Skin epidermis (tissue), 12 donors: Measurements from ENCODE around the gene DOCK10.
A peak's percentile ranks its signal among the peaks of the same experiment; 100 is the strongest.

Experiments
- H3K27ac ChIP-seq, 21 experiments: fragments of 200-600 bp; sonication (generic) in 11 of 21; one replicate each; pipeline ENCODE4 v1.5.0; 2020; ENCODE audit warnings: mild to moderate bottlenecking in 3 of 21, inconsistent platforms in 2 of 21, moderate library complexity in 2 of 21
- H3K4me3 ChIP-seq, 7 experiments: fragments of 200-600 bp; sonication (generic) in 2 of 7; one replicate each; pipeline ENCODE4 v1.5.0; 2020; ENCODE audit warnings: inconsistent platforms in 2 of 7, mild to moderate bottlenecking in 2 of 7, moderate library complexity in 1 of 7

Gene DOCK10

GRCh38 chr2:224860786-224861185 lies 181.5 kb downstream of the DOCK10 start:
- H3K27ac ChIP-seq, result peak overlapping the region in 3 of 21 experiments; percentile 9 to 20 (median 14)
- H3K4me3 ChIP-seq, result no peak overlapping the region

- no peak overlapping the region for H3K4me3 ChIP-seq
- no peak overlapping the region for H3K27ac ChIP-seq
Observed at GRCh38 chr2:224851811-224852210, 190.5 kb downstream of the DOCK10 start.

GRCh38 chr2:224850081-224850480 lies 192.2 kb downstream of the DOCK10 start:
- Histone ChIP-seq H3K27ac (no peak overlapping the region), H3K4me3 (no peak overlapping the region)

- Histone ChIP-seq H3K4me3 (no peak overlapping the region), H3K27ac (no peak overlapping the region)
Observed at GRCh38 chr2:224849264-224849663, 193.0 kb downstream of the DOCK10 start.

GRCh38 chr2:224847961-224848850 lies 194.1 kb downstream of the DOCK10 start:
- H3K4me3 ChIP-seq, result no peak overlapping the region
- H3K27ac ChIP-seq, result no peak overlapping the region

- no peak overlapping the region for H3K4me3 ChIP-seq
- H3K27ac ChIP-seq, result no peak overlapping the region
Observed at GRCh38 chr2:224847381-224847780, 194.9 kb downstream of the DOCK10 start.

GRCh38 chr2:224846686-224847085 lies 195.6 kb downstream of the DOCK10 start:
- H3K27ac ChIP-seq, result no peak overlapping the region

GRCh38 chr2:224846161-224846560 lies 196.1 kb downstream of the DOCK10 start:
- H3K4me3 ChIP-seq, result no peak overlapping the region
- H3K27ac ChIP-seq, result no peak overlapping the region

More at GRCh38 chr2:224846686-224847085, 195.6 kb downstream of the DOCK10 start:
- no peak overlapping the region for H3K4me3 ChIP-seq

GRCh38 chr2:224843141-224843540 lies 199.1 kb downstream of the DOCK10 start:
- H3K27ac ChIP-seq, result no peak overlapping the region
- no peak overlapping the region for H3K4me3 ChIP-seq

GRCh38 chr2:224841910-224842309 lies 200.4 kb downstream of the DOCK10 start:
- Histone ChIP-seq H3K4me3 (no peak overlapping the region), H3K27ac (no peak overlapping the region)

- no peak overlapping the region for H3K4me3 ChIP-seq
- no peak overlapping the region for H3K27ac ChIP-seq
Observed at GRCh38 chr2:224838335-224838734, 203.9 kb downstream of the DOCK10 start.

- Histone ChIP-seq H3K27ac (peak overlapping the region in 1 of 21 experiments; percentile 16), H3K4me3 (no peak overlapping the region)
Observed at GRCh38 chr2:224837558-224837957, 204.7 kb downstream of the DOCK10 start.

- H3K27ac ChIP-seq, result peak overlapping the region in 1 of 21 experiments; percentile 16
- no peak overlapping the region for H3K4me3 ChIP-seq
Observed at GRCh38 chr2:224837066-224837465, 205.2 kb downstream of the DOCK10 start.

- H3K27ac ChIP-seq, result no peak overlapping the region
Observed at GRCh38 chr2:224836263-224836662, 206.0 kb downstream of the DOCK10 start.

GRCh38 chr2:224835405-224835804 lies 206.9 kb downstream of the DOCK10 start:
- no peak overlapping the region for H3K4me3 ChIP-seq
- H3K27ac ChIP-seq, result no peak overlapping the region

More at GRCh38 chr2:224836263-224836662, 206.0 kb downstream of the DOCK10 start:
- H3K4me3 ChIP-seq, result no peak overlapping the region

- Histone ChIP-seq H3K4me3 (no peak overlapping the region), H3K27ac (no peak overlapping the region)
Observed at GRCh38 chr2:224833986-224834385, 208.3 kb downstream of the DOCK10 start.

- H3K4me3 ChIP-seq, result no peak overlapping the region
- H3K27ac ChIP-seq, result no peak overlapping the region
Observed at GRCh38 chr2:224832207-224832606, 210.1 kb downstream of the DOCK10 start.

GRCh38 chr2:224831530-224831929 lies 210.7 kb downstream of the DOCK10 start:
- no peak overlapping the region for H3K27ac ChIP-seq
- no peak overlapping the region for H3K4me3 ChIP-seq

- no peak overlapping the region for H3K27ac ChIP-seq
- H3K4me3 ChIP-seq, result no peak overlapping the region
Observed at GRCh38 chr2:224820283-224820991, 221.8 kb downstream of the DOCK10 start.

GRCh38 chr2:224819075-224819474 lies 223.2 kb downstream of the DOCK10 start:
- Histone ChIP-seq H3K27ac (no peak overlapping the region), H3K4me3 (no peak overlapping the region)

GRCh38 chr2:224817676-224818075 lies 224.6 kb downstream of the DOCK10 start:
- H3K27ac ChIP-seq, result no peak overlapping the region
- no peak overlapping the region for H3K4me3 ChIP-seq
